Trophoblast cell (in vitro differentiated cells and primary cell): Measurements from ENCODE around the gene ULK3.

Source experiments
- DNase-seq, 2 donors: peaks; one replicate each; pipeline ENCODE4 v3.0.0-alpha.2; 2016
- H2AFZ ChIP-seq: 2 replicates; pipeline ENCODE4 v1.6.1; 2013; ENCODE audit warnings: low read length, moderate library complexity, mild to moderate bottlenecking; ENCODE audit not compliant: insufficient read depth, poor library complexity
- H2AK5ac ChIP-seq: 2 replicates; pipeline ENCODE4 v1.6.1; 2013; ENCODE audit warnings: mild to moderate bottlenecking, low read length
- H2BK120ac ChIP-seq: 2 replicates; pipeline ENCODE4 v1.6.1; 2013; ENCODE audit warnings: low read length, mild to moderate bottlenecking, moderate library complexity; ENCODE audit not compliant: insufficient read depth, poor library complexity
- H2BK12ac ChIP-seq: 2 replicates; pipeline ENCODE4 v1.6.1; 2013; ENCODE audit warnings: mild to moderate bottlenecking, low read length, moderate library complexity
- H2BK5ac ChIP-seq: 2 replicates; pipeline ENCODE4 v1.6.1; 2013; ENCODE audit warnings: low read length, low read depth, moderate library complexity, mild to moderate bottlenecking; ENCODE audit not compliant: poor library complexity
- H3K14ac ChIP-seq: 2 replicates; pipeline ENCODE4 v1.6.1; 2013; ENCODE audit warnings: mild to moderate bottlenecking, low read length
- H3K18ac ChIP-seq: 2 replicates; pipeline ENCODE4 v1.6.1; 2013; ENCODE audit warnings: mild to moderate bottlenecking, low read length
- H3K23ac ChIP-seq: 2 replicates; pipeline ENCODE4 v1.6.1; 2013; ENCODE audit warnings: low read length
- H3K27ac ChIP-seq: 2 replicates; pipeline ENCODE4 v1.5.1; 2013; ENCODE audit warnings: low read depth, mild to moderate bottlenecking, inconsistent platforms, low read length, moderate library complexity
- H3K27me3 ChIP-seq: 2 replicates; pipeline ENCODE4 v1.6.1; 2013; ENCODE audit warnings: inconsistent platforms, mild to moderate bottlenecking, low read length, moderate library complexity; ENCODE audit not compliant: insufficient read depth
- H3K36me3 ChIP-seq, 2 experiments: 1 replicate in 1 of 2; 2 replicates in 1 of 2; pipeline ENCODE4 v1.6.1; 2013; ENCODE audit warnings: low read length in 2 of 2, mild to moderate bottlenecking in 2 of 2, moderate library complexity in 1 of 2; ENCODE audit not compliant: insufficient read depth in 2 of 2, control insufficient read depth in 1 of 2
- H3K4ac ChIP-seq: 2 replicates; pipeline ENCODE4 v1.6.1; 2013; ENCODE audit warnings: low read depth, mild to moderate bottlenecking, low read length, moderate library complexity
- H3K4me1 ChIP-seq, 2 experiments: 1 replicate in 1 of 2; 2 replicates in 1 of 2; pipeline ENCODE4 v1.6.1; 2013; ENCODE audit warnings: low read length in 2 of 2, mild to moderate bottlenecking in 2 of 2, moderate library complexity in 1 of 2; ENCODE audit not compliant: insufficient read depth in 2 of 2, control insufficient read depth in 1 of 2
- H3K4me2 ChIP-seq: 2 replicates; pipeline ENCODE4 v1.6.1; 2013; ENCODE audit warnings: inconsistent platforms, mild to moderate bottlenecking, low read length, moderate library complexity
- H3K4me3 ChIP-seq: 2 replicates; pipeline ENCODE4 v1.5.1; 2013; ENCODE audit warnings: mild to moderate bottlenecking, low read depth, low read length, inconsistent platforms
- H3K79me1 ChIP-seq: one replicate; pipeline ENCODE4 v1.6.1; 2013; ENCODE audit warnings: low read length
- H3K79me2 ChIP-seq: 2 replicates; pipeline ENCODE4 v1.6.1; 2013; ENCODE audit warnings: low read length, mild to moderate bottlenecking; ENCODE audit not compliant: control insufficient read depth, insufficient read depth, poor library complexity
- H3K9ac ChIP-seq: 2 replicates; pipeline ENCODE4 v1.6.1; 2013; ENCODE audit warnings: mild to moderate bottlenecking, low read length
- H3K9me3 ChIP-seq: 2 replicates; pipeline ENCODE4 v1.6.1; 2013; ENCODE audit warnings: low read depth, mild to moderate bottlenecking, control low read depth, inconsistent platforms, low read length; ENCODE audit not compliant: insufficient read depth
- H4K12ac ChIP-seq: 2 replicates; pipeline ENCODE4 v1.6.1; 2013; ENCODE audit warnings: low read depth, mild to moderate bottlenecking, low read length, moderate library complexity
- H4K8ac ChIP-seq: 2 replicates; pipeline ENCODE4 v1.6.1; 2013; ENCODE audit warnings: low read depth, mild to moderate bottlenecking, low read length, moderate library complexity
- H4K91ac ChIP-seq: one replicate; pipeline ENCODE4 v1.6.1; 2013; ENCODE audit warnings: low read depth, mild to moderate bottlenecking, low read length, moderate library complexity
- WGBS: extraction: QIAGEN DNeasy Blood & Tissue Kit; methylation state at CpG from one replicate; pipeline ENCODE4 v1.1.7; 2013; ENCODE audit warnings: missing lambda C conversion rate; ENCODE audit not compliant: insufficient read length, insufficient coverage; ENCODE audit errors: extremely low coverage; 5-methylcytosine and 5-hydroxymethylcytosine counted together

ULK3 gene

DNA sequence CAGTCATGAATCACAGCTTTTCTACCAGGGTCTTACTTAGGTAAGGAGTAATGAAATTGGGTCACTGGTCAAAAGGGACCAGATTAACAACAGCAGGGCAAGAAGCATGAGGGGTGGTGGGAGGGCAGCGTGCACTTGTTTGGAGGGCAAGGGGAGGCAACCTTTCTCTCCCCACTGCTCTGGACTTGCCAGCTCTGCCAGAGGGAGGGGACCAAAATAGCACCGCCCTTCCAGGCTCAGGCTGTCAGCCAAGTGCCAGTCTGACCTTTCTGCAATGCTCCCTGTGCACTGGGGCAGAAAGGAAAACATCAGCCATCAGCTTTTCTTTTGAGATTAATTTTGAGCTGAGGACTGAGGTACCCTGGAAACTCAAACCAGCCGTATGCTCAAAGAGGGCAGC is 4.5 kb upstream of the ULK3 start:
- no peak overlapping the region for H4K12ac ChIP-seq
- H3K4me3 ChIP-seq: peak overlapping the region; percentile 32
- H3K18ac ChIP-seq: no peak overlapping the region
- peaks cover 3% of the 10 kb centered on the region for H3K79me2 ChIP-seq
- H2AFZ ChIP-seq: no peak overlapping the region
- no peak overlapping the region for H2BK5ac ChIP-seq
- no CpG with 5 or more reads among the region's 3 CpGs for WGBS
- no peak overlapping the region for H2AK5ac ChIP-seq
- DNase-seq: no peak
- H4K91ac ChIP-seq: no peak overlapping the region
- no peak overlapping the region for H4K8ac ChIP-seq
- H3K23ac ChIP-seq: no peak overlapping the region
- H3K79me1 ChIP-seq: peaks cover 6% of the 10 kb centered on the region
- no peak overlapping the region for H3K4me2 ChIP-seq
- no peak overlapping the region for H3K14ac ChIP-seq
- H3K27me3 ChIP-seq: no peaks in the 10 kb centered on the region
- H3K36me3 ChIP-seq: peaks cover 54% of the 10 kb centered on the region in 2 experiments
- H3K4me1 ChIP-seq: peaks cover 7 to 13% of the 10 kb centered on the region in 2 experiments
- no peak overlapping the region for H3K27ac ChIP-seq
- H2BK120ac ChIP-seq: no peak overlapping the region
- no peaks in the 10 kb centered on the region for H3K9me3 ChIP-seq
- H3K4ac ChIP-seq: no peak overlapping the region
- no peak overlapping the region for H2BK12ac ChIP-seq
- no peak overlapping the region for H3K9ac ChIP-seq

DNA sequence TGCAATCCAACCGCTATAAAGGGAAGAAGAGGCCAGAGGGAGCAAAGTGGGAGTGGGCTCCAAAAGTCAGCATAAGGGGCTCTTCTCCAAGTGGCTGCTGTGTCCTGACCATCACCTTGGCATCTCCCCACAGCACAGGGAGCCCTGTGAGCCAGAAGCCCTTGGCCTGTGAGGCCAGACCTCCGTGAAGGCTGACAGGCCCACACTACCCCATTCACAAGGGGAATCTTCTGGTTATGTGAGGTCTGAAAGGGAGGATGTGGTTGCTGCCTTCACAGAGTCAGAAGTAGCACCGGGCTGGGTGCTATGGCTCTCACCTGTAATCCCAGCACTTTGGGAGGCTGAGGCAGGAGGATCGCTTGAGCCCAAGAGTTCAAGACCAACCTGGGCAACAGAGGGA is 2.6 kb upstream of the ULK3 start:
- Histone ChIP-seq H3K18ac (no peak overlapping the region), H3K79me1 (peaks cover 6% of the 10 kb centered on the region), H3K9me3 (no peaks in the 10 kb centered on the region), H2BK120ac (no peak overlapping the region), H4K8ac (no peak overlapping the region), H3K9ac (no peak overlapping the region), H3K36me3 (peaks cover 37 to 41% of the 10 kb centered on the region in 2 experiments), H4K91ac (no peak overlapping the region), H3K27me3 (no peaks in the 10 kb centered on the region), H3K4me2 (no peak overlapping the region), H2AK5ac (no peak overlapping the region), H3K14ac (no peak overlapping the region), H3K23ac (no peak overlapping the region), H2AFZ (no peak overlapping the region), H2BK5ac (no peak overlapping the region), H3K4ac (no peak overlapping the region), H4K12ac (no peak overlapping the region), H2BK12ac (no peak overlapping the region), H3K4me3 (no peak overlapping the region), H3K27ac (no peak overlapping the region), H3K4me1 (peaks cover 11 to 12% of the 10 kb centered on the region in 2 experiments), H3K79me2 (peaks cover 3% of the 10 kb centered on the region)
- DNase-seq: no peak
- WGBS: no CpG with 5 or more reads among the region's 4 CpGs

DNA sequence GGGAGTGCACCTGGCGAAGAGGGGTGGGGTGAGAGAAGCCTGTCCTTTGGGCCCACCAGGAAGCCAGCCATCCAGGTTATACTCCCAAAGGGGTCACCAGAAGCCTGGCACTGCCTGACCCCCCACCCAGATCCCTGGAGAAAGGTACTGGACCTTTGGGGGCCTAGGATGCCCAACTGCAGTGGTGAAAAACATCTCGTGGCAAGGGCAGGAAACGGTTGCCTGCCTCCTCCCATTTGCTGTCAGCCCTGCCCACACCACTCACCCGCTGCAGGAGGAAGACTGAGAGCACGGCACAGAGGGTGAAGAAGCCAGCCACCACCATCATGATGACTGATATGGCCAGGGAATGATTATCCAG is 2.2 kb upstream of the ULK3 start:
- no CpG with 5 or more reads among the region's 5 CpGs for WGBS

DNA sequence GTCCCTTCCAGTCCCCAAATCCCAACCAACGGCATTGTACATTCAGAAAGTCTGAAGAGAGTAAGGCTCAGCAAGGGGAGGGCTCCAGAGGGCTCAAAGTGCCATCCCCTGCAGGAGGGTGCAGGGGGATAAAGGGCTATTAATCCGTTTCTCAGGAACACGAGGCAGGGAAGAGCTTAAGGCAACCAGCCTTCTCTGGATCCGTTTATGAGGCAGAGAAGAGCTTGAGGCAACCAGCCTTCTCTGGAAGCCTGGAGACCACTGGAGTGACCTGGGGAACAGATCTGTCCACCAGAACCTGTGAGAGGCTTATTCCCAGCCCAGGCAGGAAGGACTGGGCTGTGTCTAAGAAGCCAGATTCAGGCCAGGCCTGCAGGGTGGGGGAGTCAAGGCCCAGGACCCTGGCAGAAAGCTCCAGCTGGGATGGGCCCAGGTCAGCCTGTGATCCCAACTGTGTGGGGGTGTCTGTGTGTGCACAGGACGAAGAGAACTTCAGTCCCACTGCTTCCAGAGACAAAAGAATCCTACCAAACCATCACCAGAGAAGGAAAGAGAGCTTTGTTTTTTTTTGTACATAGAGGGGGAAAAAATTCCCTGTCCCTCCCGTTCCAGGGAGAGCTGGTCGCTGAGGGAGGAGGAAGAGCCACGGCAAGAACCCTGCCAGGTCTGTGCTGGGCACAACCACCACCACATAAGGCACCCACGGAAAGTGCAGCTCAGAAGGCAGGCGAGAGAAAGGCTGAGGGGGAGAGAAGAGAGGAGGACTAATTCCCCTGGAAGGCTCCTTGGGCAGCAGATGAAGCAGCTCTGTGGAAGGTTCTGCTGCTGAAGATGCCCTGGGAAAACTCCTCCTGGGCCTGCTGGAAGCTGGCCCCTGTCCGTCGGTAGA is 1.6 kb upstream of the ULK3 start:
- H3K4ac ChIP-seq: no peak overlapping the region
- H4K12ac ChIP-seq: no peak overlapping the region
- H2AFZ ChIP-seq: no peak overlapping the region
- H3K36me3 ChIP-seq: peaks cover 27 to 33% of the 10 kb centered on the region in 2 experiments
- H3K14ac ChIP-seq: no peak overlapping the region
- no peaks in the 10 kb centered on the region for H3K9me3 ChIP-seq
- H3K4me2 ChIP-seq: no peak overlapping the region
- no peaks in the 10 kb centered on the region for H3K27me3 ChIP-seq
- no peak overlapping the region for H4K91ac ChIP-seq
- no peak overlapping the region for H3K23ac ChIP-seq
- WGBS: no CpG with 5 or more reads among the region's 12 CpGs
- peaks cover 11 to 12% of the 10 kb centered on the region in 2 experiments for H3K4me1 ChIP-seq
- H4K8ac ChIP-seq: no peak overlapping the region
- DNase-seq: no peak
- H3K79me1 ChIP-seq: peaks cover 6% of the 10 kb centered on the region
- peak overlapping the region; percentile 2 for H3K27ac ChIP-seq
- H2BK120ac ChIP-seq: no peak overlapping the region
- no peak overlapping the region for H3K18ac ChIP-seq
- no peak overlapping the region for H3K9ac ChIP-seq
- H2BK5ac ChIP-seq: no peak overlapping the region
- H3K4me3 ChIP-seq: no peak overlapping the region
- H2AK5ac ChIP-seq: no peak overlapping the region
- H2BK12ac ChIP-seq: no peak overlapping the region
- peaks cover 3% of the 10 kb centered on the region for H3K79me2 ChIP-seq

More for the DNA sequence above, 2.2 kb upstream of the ULK3 start:
- Histone ChIP-seq H3K4me2 (no peak overlapping the region), H3K23ac (no peak overlapping the region), H3K9ac (no peak overlapping the region), H4K91ac (no peak overlapping the region), H2AFZ (no peak overlapping the region), H2AK5ac (no peak overlapping the region), H3K27me3 (no peaks in the 10 kb centered on the region), H3K4me1 (peaks cover 11 to 12% of the 10 kb centered on the region in 2 experiments), H4K8ac (no peak overlapping the region), H3K79me2 (peaks cover 3% of the 10 kb centered on the region), H2BK12ac (no peak overlapping the region), H3K4me3 (no peak overlapping the region), H3K27ac (no peak overlapping the region), H4K12ac (no peak overlapping the region), H2BK5ac (no peak overlapping the region), H3K18ac (no peak overlapping the region), H3K9me3 (no peaks in the 10 kb centered on the region), H2BK120ac (no peak overlapping the region), H3K4ac (no peak overlapping the region), H3K36me3 (peaks cover 33 to 37% of the 10 kb centered on the region in 2 experiments), H3K14ac (no peak overlapping the region), H3K79me1 (peaks cover 6% of the 10 kb centered on the region)
- DNase-seq: no peak
